ENCODE measurements around the gene NSUN2. TPM values are rescaled to one million over a fixed set of nuclear protein-coding genes. Genes with fewer than 3 reads are reported as not detected.

Gene NSUN2
- total RNA-seq = 10 to 100 TPM; 32.5 to 44.6 TPM
- 10 to 100 TPM; 36.2 to 45.5 TPM for polyA plus RNA-seq (ENCODE audit: insufficient read length in 2 of 2)
- long read RNA-seq, donor 1, transcript NSUN2-201 (19 exons, 3,303 nt) = major isoform, 5 of 5 reads
- long read RNA-seq, donor 1, partial matches to known transcripts = 0 of 5 reads
- long read RNA-seq, donor 1, other reads (novel, unspliced or antisense) = 0 of 5 reads
- long read RNA-seq, donor 2, partial matches to known transcripts = 0 of 5 reads
- long read RNA-seq, donor 2, other reads (novel, unspliced or antisense) = 0 of 5 reads
- long read RNA-seq, donor 3, partial matches to known transcripts = 0 of 1 reads
- long read RNA-seq, donor 3, other reads (novel, unspliced or antisense) = 0 of 1 reads
- long read RNA-seq, donor 4, partial matches to known transcripts = 0 of 7 reads
- long read RNA-seq, donor 4, other reads (novel, unspliced or antisense) = 0 of 7 reads

GRCh38 chr5:6632888-6633468, at the start of gene NSUN2, which contains the start of gene SRD5A1:
Gene NSUN2, minus strand, starts transcription at chr5:6633044. Its CDS starts 65 bp downstream, at chr5:6632979.
Gene SRD5A1, plus strand, starts transcription at chr5:6633440. Its CDS starts 137 bp downstream, at chr5:6633577.
- peak within 1 kb of the TSS; percentile 83 for H3K4me3 ChIP-seq (ENCODE audit: low read depth, low read length)
- under 1% methylated on average over 66 of the region's 66 CpGs for WGBS (ENCODE audit: insufficient coverage)
- H3K4me1 ChIP-seq (ENCODE audit: control insufficient read depth, insufficient read depth, low read length) = peaks cover 11% of the 10 kb centered on the region

GRCh38 chr5:6682239-6682638, 49.4 kb upstream of the NSUN2 start:
- no peaks in the 10 kb centered on the region for H3K9me3 ChIP-seq (ENCODE audit: control insufficient read depth, insufficient read depth, low read length)
- WGBS (ENCODE audit: insufficient coverage) = 77% methylated on average over 11 of the region's 11 CpGs
- DNase-seq (ENCODE audit: low read depth in 4 of 6, low spot score in 6 of 6) = no peak
- H3K36me3 ChIP-seq (ENCODE audit: control insufficient read depth, insufficient read depth, low read length) = no peaks in the 10 kb centered on the region
- no peak overlapping the region for H3K4me3 ChIP-seq (ENCODE audit: low read depth, low read length)
- H3K27ac ChIP-seq (ENCODE audit: low read depth, low read length) = no peak overlapping the region
- no peaks in the 10 kb centered on the region for H3K27me3 ChIP-seq (ENCODE audit: control insufficient read depth, insufficient read depth, low read length)
- no peaks in the 10 kb centered on the region for H3K4me1 ChIP-seq (ENCODE audit: control insufficient read depth, insufficient read depth, low read length)

More at GRCh38 chr5:6632888-6633468, at the start of gene NSUN2, which contains the start of gene SRD5A1:
- Histone ChIP-seq H3K36me3 (ENCODE audit: control insufficient read depth, insufficient read depth, low read length) (peaks cover 21% of the 10 kb centered on the region), H3K27me3 (ENCODE audit: control insufficient read depth, insufficient read depth, low read length) (no peaks in the 10 kb centered on the region), H3K9me3 (ENCODE audit: control insufficient read depth, insufficient read depth, low read length) (no peaks in the 10 kb centered on the region), H3K27ac (ENCODE audit: low read depth, low read length) (peak within 1 kb of the TSS; percentile 97)
- DNase-seq (ENCODE audit: low read depth in 4 of 6, low spot score in 6 of 6) = peak; percentile 82 to 97 (median 92)

- Histone ChIP-seq H3K4me1 (ENCODE audit: control insufficient read depth, insufficient read depth, low read length) (no peaks in the 10 kb centered on the region), H3K27me3 (ENCODE audit: control insufficient read depth, insufficient read depth, low read length) (no peaks in the 10 kb centered on the region), H3K9me3 (ENCODE audit: control insufficient read depth, insufficient read depth, low read length) (no peaks in the 10 kb centered on the region), H3K4me3 (ENCODE audit: low read depth, low read length) (no peak overlapping the region), H3K36me3 (ENCODE audit: control insufficient read depth, insufficient read depth, low read length) (no peaks in the 10 kb centered on the region), H3K27ac (ENCODE audit: low read depth, low read length) (no peak overlapping the region)
- 42% methylated on average over 2 of the region's 2 CpGs for WGBS (ENCODE audit: insufficient coverage)
- DNase-seq (ENCODE audit: low read depth in 4 of 6, low spot score in 6 of 6) = no peak
Observed at GRCh38 chr5:6681682-6682081, 48.8 kb upstream of the NSUN2 start.

- Histone ChIP-seq H3K27ac (ENCODE audit: low read depth, low read length) (no peak overlapping the region), H3K4me1 (ENCODE audit: control insufficient read depth, insufficient read depth, low read length) (no peaks in the 10 kb centered on the region), H3K27me3 (ENCODE audit: control insufficient read depth, insufficient read depth, low read length) (no peaks in the 10 kb centered on the region), H3K36me3 (ENCODE audit: control insufficient read depth, insufficient read depth, low read length) (no peaks in the 10 kb centered on the region), H3K4me3 (ENCODE audit: low read depth, low read length) (no peak overlapping the region), H3K9me3 (ENCODE audit: control insufficient read depth, insufficient read depth, low read length) (no peaks in the 10 kb centered on the region)
- WGBS (ENCODE audit: insufficient coverage) = no CpG with 5 or more reads among the region's 6 CpGs
- no peak for DNase-seq (ENCODE audit: low read depth in 4 of 6, low spot score in 6 of 6)
Observed at GRCh38 chr5:6680922-6681321, 48.1 kb upstream of the NSUN2 start.

GRCh38 chr5:6678385-6678784, 45.5 kb upstream of the NSUN2 start:
- H3K36me3 ChIP-seq (ENCODE audit: control insufficient read depth, insufficient read depth, low read length) = no peaks in the 10 kb centered on the region
- no peaks in the 10 kb centered on the region for H3K4me1 ChIP-seq (ENCODE audit: control insufficient read depth, insufficient read depth, low read length)
- no peaks in the 10 kb centered on the region for H3K9me3 ChIP-seq (ENCODE audit: control insufficient read depth, insufficient read depth, low read length)
- H3K27me3 ChIP-seq (ENCODE audit: control insufficient read depth, insufficient read depth, low read length) = no peaks in the 10 kb centered on the region
- H3K27ac ChIP-seq (ENCODE audit: low read depth, low read length) = no peak overlapping the region
- no peak overlapping the region for H3K4me3 ChIP-seq (ENCODE audit: low read depth, low read length)
- DNase-seq (ENCODE audit: low read depth in 4 of 6, low spot score in 6 of 6) = no peak
- no CpG with 5 or more reads among the region's 1 CpG for WGBS (ENCODE audit: insufficient coverage)

- Histone ChIP-seq H3K4me3 (ENCODE audit: low read depth, low read length) (no peak overlapping the region), H3K9me3 (ENCODE audit: control insufficient read depth, insufficient read depth, low read length) (no peaks in the 10 kb centered on the region), H3K27me3 (ENCODE audit: control insufficient read depth, insufficient read depth, low read length) (no peaks in the 10 kb centered on the region), H3K27ac (ENCODE audit: low read depth, low read length) (no peak overlapping the region), H3K4me1 (ENCODE audit: control insufficient read depth, insufficient read depth, low read length) (no peaks in the 10 kb centered on the region), H3K36me3 (ENCODE audit: control insufficient read depth, insufficient read depth, low read length) (no peaks in the 10 kb centered on the region)
- WGBS (ENCODE audit: insufficient coverage) = no CpG with 5 or more reads among the region's 2 CpGs
- no peak for DNase-seq (ENCODE audit: low read depth in 4 of 6, low spot score in 6 of 6)
Observed at GRCh38 chr5:6676702-6677101, 43.9 kb upstream of the NSUN2 start.

- WGBS (ENCODE audit: insufficient coverage) = 97% methylated on average over 2 of the region's 5 CpGs
- DNase-seq (ENCODE audit: low read depth in 4 of 6, low spot score in 6 of 6) = no peak
Observed at GRCh38 chr5:6675784-6676491, 43.1 kb upstream of the NSUN2 start.

GRCh38 chr5:6674886-6675285, 42.0 kb upstream of the NSUN2 start:
- Histone ChIP-seq H3K4me1 (ENCODE audit: control insufficient read depth, insufficient read depth, low read length) (no peaks in the 10 kb centered on the region), H3K36me3 (ENCODE audit: control insufficient read depth, insufficient read depth, low read length) (no peaks in the 10 kb centered on the region), H3K9me3 (ENCODE audit: control insufficient read depth, insufficient read depth, low read length) (no peaks in the 10 kb centered on the region), H3K27me3 (ENCODE audit: control insufficient read depth, insufficient read depth, low read length) (no peaks in the 10 kb centered on the region), H3K27ac (ENCODE audit: low read depth, low read length) (no peak overlapping the region), H3K4me3 (ENCODE audit: low read depth, low read length) (no peak overlapping the region)
- DNase-seq (ENCODE audit: low read depth in 4 of 6, low spot score in 6 of 6) = peak in 1 of 6 donors; percentile 7
- WGBS (ENCODE audit: insufficient coverage) = 60% methylated on average over 3 of the region's 10 CpGs

More at GRCh38 chr5:6675784-6676491, 43.1 kb upstream of the NSUN2 start:
- Histone ChIP-seq H3K36me3 (ENCODE audit: control insufficient read depth, insufficient read depth, low read length) (no peaks in the 10 kb centered on the region), H3K27me3 (ENCODE audit: control insufficient read depth, insufficient read depth, low read length) (no peaks in the 10 kb centered on the region), H3K4me3 (ENCODE audit: low read depth, low read length) (no peak overlapping the region), H3K4me1 (ENCODE audit: control insufficient read depth, insufficient read depth, low read length) (no peaks in the 10 kb centered on the region), H3K27ac (ENCODE audit: low read depth, low read length) (no peak overlapping the region), H3K9me3 (ENCODE audit: control insufficient read depth, insufficient read depth, low read length) (no peaks in the 10 kb centered on the region)

- no peak for DNase-seq (ENCODE audit: low read depth in 4 of 6, low spot score in 6 of 6)
- WGBS (ENCODE audit: insufficient coverage) = 88% methylated on average over 3 of the region's 3 CpGs
- Histone ChIP-seq H3K9me3 (ENCODE audit: control insufficient read depth, insufficient read depth, low read length) (no peaks in the 10 kb centered on the region), H3K27ac (ENCODE audit: low read depth, low read length) (no peak overlapping the region), H3K36me3 (ENCODE audit: control insufficient read depth, insufficient read depth, low read length) (no peaks in the 10 kb centered on the region), H3K4me3 (ENCODE audit: low read depth, low read length) (no peak overlapping the region), H3K4me1 (ENCODE audit: control insufficient read depth, insufficient read depth, low read length) (no peaks in the 10 kb centered on the region), H3K27me3 (ENCODE audit: control insufficient read depth, insufficient read depth, low read length) (no peaks in the 10 kb centered on the region)
Observed at GRCh38 chr5:6674421-6674820, 41.6 kb upstream of the NSUN2 start.
